A673 (cell line): Measurements from ENCODE around the gene KMT2C. TPM values are rescaled to one million over a fixed set of nuclear protein-coding genes. Genes with fewer than 3 reads are reported as not detected.

ENCODE experiments used
- BruUV-seq: library from RNA; stranded (reverse); fragments of 400-500 nt; replicated peaks from 2 replicates; lab custom pipeline; 2021; lab: Mats Ljungman, UMichigan
- CTCF ChIA-PET: fragments of 300-600 bp; sonication (Branson Sonifier 250); formaldehyde crosslinking; loops from one replicate; lab custom pipeline; 2022; ENCODE audit warnings: antibody characterized with exemption; lab: Charles Lee
- POLR2A ChIA-PET: fragments of 300-600 bp; sonication (Branson Sonifier 250); formaldehyde crosslinking; loops from one replicate; lab custom pipeline; 2022; ENCODE audit warnings: antibody characterized with exemption; ENCODE audit not compliant: low non-redundant PET; lab: Charles Lee
- DNase-seq: peaks from one replicate; pipeline ENCODE4 v3.0.0-alpha.2; 2015; ENCODE audit warnings: low spot score
- H3K27ac ChIP-seq: fragments of 200-600 bp; sonication (generic); 2 replicates; pipeline ENCODE4 v1.5.1; 2016; ENCODE audit warnings: mixed run types, low read depth, mild to moderate bottlenecking, mixed read lengths, antibody characterized with exemption, low read length; ENCODE audit not compliant: poor library complexity, severe bottlenecking
- H3K27me3 ChIP-seq: fragments of 200-600 bp; sonication (generic); replicated peaks from 2 replicates; pipeline ENCODE4 v1.6.1; 2017; ENCODE audit warnings: mixed run types, low read depth, mild to moderate bottlenecking, mixed read lengths, antibody characterized with exemption, low read length; ENCODE audit not compliant: insufficient read depth, poor library complexity
- H3K36me3 ChIP-seq: fragments of 200-600 bp; sonication (generic); 2 replicates; pipeline ENCODE4 v1.6.1; 2016; ENCODE audit warnings: mixed run types, mild to moderate bottlenecking, mixed read lengths, antibody characterized with exemption, low read length; ENCODE audit not compliant: insufficient read depth, poor library complexity, severe bottlenecking
- H3K4me1 ChIP-seq: fragments of 200-600 bp; sonication (generic); 2 replicates; pipeline ENCODE4 v1.6.1; 2017; ENCODE audit warnings: mixed run types, mild to moderate bottlenecking, mixed read lengths, antibody characterized with exemption, low read length; ENCODE audit not compliant: insufficient read depth, poor library complexity, severe bottlenecking
- H3K4me3 ChIP-seq: fragments of 200-600 bp; sonication (generic); 2 replicates; pipeline ENCODE4 v1.5.1; 2016; ENCODE audit warnings: low read depth, mixed run types, mild to moderate bottlenecking, mixed read lengths, low read length; ENCODE audit not compliant: poor library complexity, severe bottlenecking
- H3K9me3 ChIP-seq: fragments of 200-600 bp; sonication (generic); 2 replicates; pipeline ENCODE4 v1.6.1; 2016; ENCODE audit warnings: mixed run types, low read depth, mild to moderate bottlenecking, mixed read lengths, antibody characterized with exemption, low read length; ENCODE audit not compliant: poor library complexity, severe bottlenecking
- CTCF ChIP-seq: fragments of 300-800, 200-600 bp; sonication (generic); conservative IDR thresholded peaks from 2 replicates; pipeline ENCODE4 v1.5.1; 2017; ENCODE audit warnings: low read depth, mild to moderate bottlenecking, antibody characterized with exemption, low read length, moderate library complexity, mixed read lengths
- EZH2 ChIP-seq: fragments of 200-600 bp; sonication (generic); IDR thresholded peaks from 2 replicates; pipeline ENCODE4 v1.6.1; 2017; ENCODE audit warnings: borderline replicate concordance, low read depth, mild to moderate bottlenecking, mixed read lengths, antibody characterized with exemption, low read length; ENCODE audit not compliant: poor library complexity, severe bottlenecking
- intact Hi-C: fragments of 100-400 bp; cut with micrococcal nuclease; formaldehyde crosslinking; loops from one replicate; pipeline ENCODE4 v1.10.0; 2022; ENCODE audit not compliant: unreplicated experiment
- total RNA-seq: library from RNA; stranded (reverse); gene quantifications from 2 replicates; pipeline ENCODE4 v1.2.3, GENCODE V29; 2021

The KMT2C gene
- total RNA-seq, 1 experiment from 2014 or later, result 52.9 TPM

GRCh38 chr7:152103691-152104090 lies 332.1 kb downstream of the KMT2C start:
- H3K4me3 ChIP-seq, result no peak overlapping the region
- intact Hi-C loops, result no loop called here
- H3K27ac ChIP-seq, result no peak overlapping the region
- H3K9me3 ChIP-seq, result no peaks in the 10 kb centered on the region
- H3K27me3 ChIP-seq, result no peaks in the 10 kb centered on the region
- peaks cover 13% of the 10 kb centered on the region for H3K36me3 ChIP-seq
- no peak for TF ChIP-seq CTCF
- TF ChIP-seq EZH2, result no peak
- CTCF ChIA-PET, result no interaction called here
- POLR2A ChIA-PET, result no interaction called here
- no peak for DNase-seq
- H3K4me1 ChIP-seq, result no peaks in the 10 kb centered on the region
- BruUV-seq, result no TSS peak

- Histone ChIP-seq H3K27me3 (no peaks in the 10 kb centered on the region), H3K4me1 (no peaks in the 10 kb centered on the region), H3K27ac (no peak overlapping the region), H3K4me3 (no peak overlapping the region), H3K36me3 (peaks cover 13% of the 10 kb centered on the region), H3K9me3 (no peaks in the 10 kb centered on the region)
- no peak for DNase-seq
- no peak for TF ChIP-seq EZH2
- no peak for TF ChIP-seq CTCF
- CTCF ChIA-PET, result no interaction called here
- no TSS peak for BruUV-seq
- intact Hi-C loops, result no loop called here
- POLR2A ChIA-PET, result no interaction called here
Observed at GRCh38 chr7:152103066-152103465, 332.7 kb downstream of the KMT2C start.

- no peaks in the 10 kb centered on the region for H3K9me3 ChIP-seq
- no peak overlapping the region for H3K27ac ChIP-seq
- H3K4me1 ChIP-seq, result no peaks in the 10 kb centered on the region
- DNase-seq, result no peak
- TF ChIP-seq EZH2, result no peak
- no peak for TF ChIP-seq CTCF
- intact Hi-C loops, result no loop called here
- no peaks in the 10 kb centered on the region for H3K27me3 ChIP-seq
- ChIA-PET CTCF (no interaction called here), POLR2A (no interaction called here)
- H3K36me3 ChIP-seq, result no peaks in the 10 kb centered on the region
- no TSS peak for BruUV-seq
- H3K4me3 ChIP-seq, result no peak overlapping the region
Observed at GRCh38 chr7:152097330-152097729, 338.5 kb downstream of the KMT2C start.
